ENCODE results near the gene HDGF.

- TF ChIP-seq, protein P1, sequence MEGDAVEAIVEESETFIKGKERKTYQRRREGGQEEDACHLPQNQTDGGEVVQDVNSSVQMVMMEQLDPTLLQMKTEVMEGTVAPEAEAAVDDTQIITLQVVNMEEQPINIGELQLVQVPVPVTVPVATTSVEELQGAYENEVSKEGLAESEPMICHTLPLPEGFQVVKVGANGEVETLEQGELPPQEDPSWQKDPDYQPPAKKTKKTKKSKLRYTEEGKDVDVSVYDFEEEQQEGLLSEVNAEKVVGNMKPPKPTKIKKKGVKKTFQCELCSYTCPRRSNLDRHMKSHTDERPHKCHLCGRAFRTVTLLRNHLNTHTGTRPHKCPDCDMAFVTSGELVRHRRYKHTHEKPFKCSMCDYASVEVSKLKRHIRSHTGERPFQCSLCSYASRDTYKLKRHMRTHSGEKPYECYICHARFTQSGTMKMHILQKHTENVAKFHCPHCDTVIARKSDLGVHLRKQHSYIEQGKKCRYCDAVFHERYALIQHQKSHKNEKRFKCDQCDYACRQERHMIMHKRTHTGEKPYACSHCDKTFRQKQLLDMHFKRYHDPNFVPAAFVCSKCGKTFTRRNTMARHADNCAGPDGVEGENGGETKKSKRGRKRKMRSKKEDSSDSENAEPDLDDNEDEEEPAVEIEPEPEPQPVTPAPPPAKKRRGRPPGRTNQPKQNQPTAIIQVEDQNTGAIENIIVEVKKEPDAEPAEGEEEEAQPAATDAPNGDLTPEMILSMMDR (IDR thresholded peaks at IDR 0.05), result no peak
- TF ChIP-seq POLR2A (IDR thresholded peaks at IDR 0.05), result no peak
Observed at GRCh38 chr1:156727926-156728598, 23.4 kb downstream of the HDGF start, which contains the start of gene METTL25B.
